ENCODE results near the gene SMIM14. TPM values are rescaled to one million over a fixed set of nuclear protein-coding genes. Genes with fewer than 3 reads are reported as not detected.

The SMIM14 gene
- total RNA-seq, 1 experiment from 2014 or later = 32.3 TPM

DNA sequence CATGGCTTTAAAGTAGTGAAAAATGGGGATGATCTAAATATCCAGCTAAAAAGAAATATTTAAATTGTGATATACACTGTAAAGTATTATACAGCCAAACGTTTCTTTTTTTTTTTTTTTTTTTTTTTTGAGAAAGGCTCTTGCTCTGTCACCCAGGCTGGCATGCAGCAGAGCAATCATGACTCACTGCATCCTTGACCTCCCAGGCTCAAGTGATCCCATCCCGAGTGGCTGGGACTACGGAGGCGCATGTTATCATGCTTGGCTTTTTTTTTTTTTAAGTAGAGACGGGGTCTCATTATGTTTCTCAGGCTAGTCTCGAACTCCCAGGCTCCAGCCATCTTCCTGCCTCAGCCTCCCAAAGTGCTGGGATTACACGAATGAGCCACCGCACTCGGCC is 17.1 kb downstream of the SMIM14 start:
- Mint-ChIP-seq H3K4me1 (peaks cover 34% of the 10 kb centered on the region), H3K36me3 (peaks cover 9% of the 10 kb centered on the region), H3K27me3 (ENCODE audit: low read depth) (no peaks in the 10 kb centered on the region), H3K4me3 (no peak overlapping the region), H3K27ac (no peak overlapping the region), H3K9me3 (no peaks in the 10 kb centered on the region; the same call in 1 of the 2 replicates)
- CTCF ChIA-PET = no interaction called here
- ATAC-seq (peak; percentile 63), DNase-seq (ENCODE audit: low spot score) (no peak)
- TF ChIP-seq, protein P1, sequence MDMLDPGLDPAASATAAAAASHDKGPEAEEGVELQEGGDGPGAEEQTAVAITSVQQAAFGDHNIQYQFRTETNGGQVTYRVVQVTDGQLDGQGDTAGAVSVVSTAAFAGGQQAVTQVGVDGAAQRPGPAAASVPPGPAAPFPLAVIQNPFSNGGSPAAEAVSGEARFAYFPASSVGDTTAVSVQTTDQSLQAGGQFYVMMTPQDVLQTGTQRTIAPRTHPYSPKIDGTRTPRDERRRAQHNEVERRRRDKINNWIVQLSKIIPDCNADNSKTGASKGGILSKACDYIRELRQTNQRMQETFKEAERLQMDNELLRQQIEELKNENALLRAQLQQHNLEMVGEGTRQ (CRISPR knock-in tag; IDR thresholded peaks at IDR 0.05) = no peak
- TF ChIP-seq, protein P2, sequence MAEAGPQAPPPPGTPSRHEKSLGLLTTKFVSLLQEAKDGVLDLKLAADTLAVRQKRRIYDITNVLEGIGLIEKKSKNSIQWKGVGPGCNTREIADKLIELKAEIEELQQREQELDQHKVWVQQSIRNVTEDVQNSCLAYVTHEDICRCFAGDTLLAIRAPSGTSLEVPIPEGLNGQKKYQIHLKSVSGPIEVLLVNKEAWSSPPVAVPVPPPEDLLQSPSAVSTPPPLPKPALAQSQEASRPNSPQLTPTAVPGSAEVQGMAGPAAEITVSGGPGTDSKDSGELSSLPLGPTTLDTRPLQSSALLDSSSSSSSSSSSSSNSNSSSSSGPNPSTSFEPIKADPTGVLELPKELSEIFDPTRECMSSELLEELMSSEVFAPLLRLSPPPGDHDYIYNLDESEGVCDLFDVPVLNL (CRISPR knock-in tag; IDR thresholded peaks at IDR 0.05; ENCODE audit: borderline replicate concordance, low read depth) = no peak
- TF ChIP-seq, protein P3, sequence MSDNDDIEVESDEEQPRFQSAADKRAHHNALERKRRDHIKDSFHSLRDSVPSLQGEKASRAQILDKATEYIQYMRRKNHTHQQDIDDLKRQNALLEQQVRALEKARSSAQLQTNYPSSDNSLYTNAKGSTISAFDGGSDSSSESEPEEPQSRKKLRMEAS (CRISPR knock-in tag; IDR thresholded peaks at IDR 0.05) = no peak
- TF ChIP-seq, protein P4, sequence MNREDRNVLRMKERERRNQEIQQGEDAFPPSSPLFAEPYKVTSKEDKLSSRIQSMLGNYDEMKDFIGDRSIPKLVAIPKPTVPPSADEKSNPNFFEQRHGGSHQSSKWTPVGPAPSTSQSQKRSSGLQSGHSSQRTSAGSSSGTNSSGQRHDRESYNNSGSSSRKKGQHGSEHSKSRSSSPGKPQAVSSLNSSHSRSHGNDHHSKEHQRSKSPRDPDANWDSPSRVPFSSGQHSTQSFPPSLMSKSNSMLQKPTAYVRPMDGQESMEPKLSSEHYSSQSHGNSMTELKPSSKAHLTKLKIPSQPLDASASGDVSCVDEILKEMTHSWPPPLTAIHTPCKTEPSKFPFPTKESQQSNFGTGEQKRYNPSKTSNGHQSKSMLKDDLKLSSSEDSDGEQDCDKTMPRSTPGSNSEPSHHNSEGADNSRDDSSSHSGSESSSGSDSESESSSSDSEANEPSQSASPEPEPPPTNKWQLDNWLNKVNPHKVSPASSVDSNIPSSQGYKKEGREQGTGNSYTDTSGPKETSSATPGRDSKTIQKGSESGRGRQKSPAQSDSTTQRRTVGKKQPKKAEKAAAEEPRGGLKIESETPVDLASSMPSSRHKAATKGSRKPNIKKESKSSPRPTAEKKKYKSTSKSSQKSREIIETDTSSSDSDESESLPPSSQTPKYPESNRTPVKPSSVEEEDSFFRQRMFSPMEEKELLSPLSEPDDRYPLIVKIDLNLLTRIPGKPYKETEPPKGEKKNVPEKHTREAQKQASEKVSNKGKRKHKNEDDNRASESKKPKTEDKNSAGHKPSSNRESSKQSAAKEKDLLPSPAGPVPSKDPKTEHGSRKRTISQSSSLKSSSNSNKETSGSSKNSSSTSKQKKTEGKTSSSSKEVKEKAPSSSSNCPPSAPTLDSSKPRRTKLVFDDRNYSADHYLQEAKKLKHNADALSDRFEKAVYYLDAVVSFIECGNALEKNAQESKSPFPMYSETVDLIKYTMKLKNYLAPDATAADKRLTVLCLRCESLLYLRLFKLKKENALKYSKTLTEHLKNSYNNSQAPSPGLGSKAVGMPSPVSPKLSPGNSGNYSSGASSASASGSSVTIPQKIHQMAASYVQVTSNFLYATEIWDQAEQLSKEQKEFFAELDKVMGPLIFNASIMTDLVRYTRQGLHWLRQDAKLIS (CRISPR knock-in tag; IDR thresholded peaks at IDR 0.05; ENCODE audit: borderline replicate concordance) = no peak
- TF ChIP-seq, protein P5, sequence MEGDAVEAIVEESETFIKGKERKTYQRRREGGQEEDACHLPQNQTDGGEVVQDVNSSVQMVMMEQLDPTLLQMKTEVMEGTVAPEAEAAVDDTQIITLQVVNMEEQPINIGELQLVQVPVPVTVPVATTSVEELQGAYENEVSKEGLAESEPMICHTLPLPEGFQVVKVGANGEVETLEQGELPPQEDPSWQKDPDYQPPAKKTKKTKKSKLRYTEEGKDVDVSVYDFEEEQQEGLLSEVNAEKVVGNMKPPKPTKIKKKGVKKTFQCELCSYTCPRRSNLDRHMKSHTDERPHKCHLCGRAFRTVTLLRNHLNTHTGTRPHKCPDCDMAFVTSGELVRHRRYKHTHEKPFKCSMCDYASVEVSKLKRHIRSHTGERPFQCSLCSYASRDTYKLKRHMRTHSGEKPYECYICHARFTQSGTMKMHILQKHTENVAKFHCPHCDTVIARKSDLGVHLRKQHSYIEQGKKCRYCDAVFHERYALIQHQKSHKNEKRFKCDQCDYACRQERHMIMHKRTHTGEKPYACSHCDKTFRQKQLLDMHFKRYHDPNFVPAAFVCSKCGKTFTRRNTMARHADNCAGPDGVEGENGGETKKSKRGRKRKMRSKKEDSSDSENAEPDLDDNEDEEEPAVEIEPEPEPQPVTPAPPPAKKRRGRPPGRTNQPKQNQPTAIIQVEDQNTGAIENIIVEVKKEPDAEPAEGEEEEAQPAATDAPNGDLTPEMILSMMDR (IDR thresholded peaks at IDR 0.05) = no peak
- TF ChIP-seq KAT7 (CRISPR knock-in tag; IDR thresholded peaks at IDR 0.05; ENCODE audit: borderline replicate concordance) = no peak
- no peak for TF ChIP-seq NFYB (CRISPR knock-in tag; conservative IDR thresholded peaks at IDR 0.05; ENCODE audit: low read depth)
- TF ChIP-seq NR3C1 (CRISPR knock-in tag; conservative IDR thresholded peaks at IDR 0.05; ENCODE audit: low read depth) = no peak
- no peak for TF ChIP-seq ESRRA (CRISPR knock-in tag; IDR thresholded peaks at IDR 0.05; ENCODE audit: borderline replicate concordance)
- TF ChIP-seq SMAD4 (CRISPR knock-in tag; IDR thresholded peaks at IDR 0.05) = no peak
- TF ChIP-seq, protein P6, sequence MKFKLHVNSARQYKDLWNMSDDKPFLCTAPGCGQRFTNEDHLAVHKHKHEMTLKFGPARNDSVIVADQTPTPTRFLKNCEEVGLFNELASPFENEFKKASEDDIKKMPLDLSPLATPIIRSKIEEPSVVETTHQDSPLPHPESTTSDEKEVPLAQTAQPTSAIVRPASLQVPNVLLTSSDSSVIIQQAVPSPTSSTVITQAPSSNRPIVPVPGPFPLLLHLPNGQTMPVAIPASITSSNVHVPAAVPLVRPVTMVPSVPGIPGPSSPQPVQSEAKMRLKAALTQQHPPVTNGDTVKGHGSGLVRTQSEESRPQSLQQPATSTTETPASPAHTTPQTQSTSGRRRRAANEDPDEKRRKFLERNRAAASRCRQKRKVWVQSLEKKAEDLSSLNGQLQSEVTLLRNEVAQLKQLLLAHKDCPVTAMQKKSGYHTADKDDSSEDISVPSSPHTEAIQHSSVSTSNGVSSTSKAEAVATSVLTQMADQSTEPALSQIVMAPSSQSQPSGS (CRISPR knock-in tag; IDR thresholded peaks at IDR 0.05; ENCODE audit: borderline replicate concordance, low read depth) = no peak
- TF ChIP-seq, protein P7, sequence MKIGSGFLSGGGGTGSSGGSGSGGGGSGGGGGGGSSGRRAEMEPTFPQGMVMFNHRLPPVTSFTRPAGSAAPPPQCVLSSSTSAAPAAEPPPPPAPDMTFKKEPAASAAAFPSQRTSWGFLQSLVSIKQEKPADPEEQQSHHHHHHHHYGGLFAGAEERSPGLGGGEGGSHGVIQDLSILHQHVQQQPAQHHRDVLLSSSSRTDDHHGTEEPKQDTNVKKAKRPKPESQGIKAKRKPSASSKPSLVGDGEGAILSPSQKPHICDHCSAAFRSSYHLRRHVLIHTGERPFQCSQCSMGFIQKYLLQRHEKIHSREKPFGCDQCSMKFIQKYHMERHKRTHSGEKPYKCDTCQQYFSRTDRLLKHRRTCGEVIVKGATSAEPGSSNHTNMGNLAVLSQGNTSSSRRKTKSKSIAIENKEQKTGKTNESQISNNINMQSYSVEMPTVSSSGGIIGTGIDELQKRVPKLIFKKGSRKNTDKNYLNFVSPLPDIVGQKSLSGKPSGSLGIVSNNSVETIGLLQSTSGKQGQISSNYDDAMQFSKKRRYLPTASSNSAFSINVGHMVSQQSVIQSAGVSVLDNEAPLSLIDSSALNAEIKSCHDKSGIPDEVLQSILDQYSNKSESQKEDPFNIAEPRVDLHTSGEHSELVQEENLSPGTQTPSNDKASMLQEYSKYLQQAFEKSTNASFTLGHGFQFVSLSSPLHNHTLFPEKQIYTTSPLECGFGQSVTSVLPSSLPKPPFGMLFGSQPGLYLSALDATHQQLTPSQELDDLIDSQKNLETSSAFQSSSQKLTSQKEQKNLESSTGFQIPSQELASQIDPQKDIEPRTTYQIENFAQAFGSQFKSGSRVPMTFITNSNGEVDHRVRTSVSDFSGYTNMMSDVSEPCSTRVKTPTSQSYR (CRISPR knock-in tag; IDR thresholded peaks at IDR 0.05) = no peak
- TF ChIP-seq ZNF317 (CRISPR knock-in tag; IDR thresholded peaks at IDR 0.05; ENCODE audit: borderline replicate concordance, low read depth) = no peak
- POLR2A ChIA-PET = no interaction called here

All from WTC11 (cell line).